HEK293 (cell line): ENCODE data around the gene ANKRD45.

Source experiments
- CTCF ChIA-PET: fragments of 350-600 bp; formaldehyde crosslinking; extraction: SDS; loops from one replicate; lab custom pipeline; 2021; ENCODE audit warnings: antibody characterized with exemption; lab: Yijun Ruan, JAX
- POLR2A ChIA-PET: fragments of 300-600 bp; formaldehyde crosslinking; extraction: SDS; loops from one replicate; lab custom pipeline; 2020; ENCODE audit warnings: antibody characterized with exemption, inconsistent platforms; lab: Yijun Ruan, JAX
- H3K27ac ChIP-seq: fragments of 200-500 bp; sonication (Bioruptor generic); 2 replicates; pipeline ENCODE4 v1.5.1; 2014; ENCODE audit warnings: low read depth, low read length, control low read depth, inconsistent platforms; ENCODE audit errors: extremely low read depth
- H3K36me3 ChIP-seq, 2 experiments: fragments of 200-500 bp in 1 of 2; sonication (Bioruptor generic) in 1 of 2; 1 replicate in 1 of 2; 2 replicates in 1 of 2; pipeline ENCODE4 v1.5.1; 2014 to 2017; ENCODE audit warnings: inconsistent platforms in 2 of 2, low read length in 2 of 2; ENCODE audit not compliant: control insufficient read depth in 2 of 2, insufficient read depth in 1 of 2
- H3K4me1 ChIP-seq: fragments of 200-500 bp; sonication (Bioruptor generic); 2 replicates; pipeline ENCODE4 v1.5.1; 2014; ENCODE audit warnings: mild to moderate bottlenecking, low read length, inconsistent platforms; ENCODE audit not compliant: control insufficient read depth, insufficient read depth
- H3K4me3 ChIP-seq: 2 replicates; pipeline ENCODE4 v1.5.1; 2011; ENCODE audit warnings: low read depth, mild to moderate bottlenecking, control low read depth, low read length, moderate library complexity
- H3K9me3 ChIP-seq: fragments of 200-500 bp; sonication (Bioruptor generic); 2 replicates; pipeline ENCODE4 v1.5.1; 2014; ENCODE audit warnings: low read depth, low read length, inconsistent platforms; ENCODE audit not compliant: control insufficient read depth, insufficient read depth
- CTCF ChIP-seq: fragments of 450-650 bp; formaldehyde crosslinking; IDR thresholded peaks from 2 replicates; pipeline ENCODE4 v1.5.1; 2016; ENCODE audit warnings: missing biosample characterization, missing genetic modification characterization
- GLIS1 ChIP-seq: fragments of 450-650 bp; formaldehyde crosslinking; IDR thresholded peaks from 2 replicates; pipeline ENCODE4 v1.5.1; 2016; ENCODE audit warnings: missing biosample characterization, missing genetic modification characterization
- KLF17 ChIP-seq: fragments of 450-650 bp; formaldehyde crosslinking; IDR thresholded peaks from 2 replicates; pipeline ENCODE4 v1.5.1; 2016; ENCODE audit warnings: missing biosample characterization, missing genetic modification characterization
- RBAK ChIP-seq: fragments of 450-650 bp; formaldehyde crosslinking; IDR thresholded peaks from 2 replicates; pipeline ENCODE4 v1.5.1; 2016; ENCODE audit warnings: missing biosample characterization, missing genetic modification characterization
- SCRT2 ChIP-seq: fragments of 450-650 bp; formaldehyde crosslinking; IDR thresholded peaks from 2 replicates; pipeline ENCODE4 v1.5.1; 2016; ENCODE audit warnings: missing biosample characterization, missing genetic modification characterization
- SP3 ChIP-seq: fragments of 450-650 bp; formaldehyde crosslinking; IDR thresholded peaks from 2 replicates; pipeline ENCODE4 v1.5.1; 2016; ENCODE audit warnings: missing biosample characterization, missing genetic modification characterization
- ZBTB1 ChIP-seq: fragments of 450-650 bp; formaldehyde crosslinking; IDR thresholded peaks from 2 replicates; pipeline ENCODE4 v1.5.1; 2016; ENCODE audit warnings: missing biosample characterization, missing genetic modification characterization
- ZBTB7A ChIP-seq: fragments of 450-650 bp; formaldehyde crosslinking; IDR thresholded peaks from 2 replicates; pipeline ENCODE4 v1.5.1; 2016; ENCODE audit warnings: low read depth, missing biosample characterization, missing genetic modification characterization
- ZFHX2 ChIP-seq: fragments of 450-650 bp; formaldehyde crosslinking; conservative IDR thresholded peaks from 2 replicates; pipeline ENCODE4 v1.5.1; 2016; ENCODE audit warnings: missing biosample characterization, missing genetic modification characterization
- ZFP37 ChIP-seq: fragments of 450-650 bp; formaldehyde crosslinking; IDR thresholded peaks from 2 replicates; pipeline ENCODE4 v1.5.1; 2016; ENCODE audit warnings: missing biosample characterization, missing genetic modification characterization
- ZNF132 ChIP-seq: fragments of 450-650 bp; formaldehyde crosslinking; IDR thresholded peaks from 2 replicates; pipeline ENCODE4 v1.5.1; 2017; ENCODE audit warnings: missing biosample characterization, missing genetic modification characterization, borderline replicate concordance
- ZNF221 ChIP-seq: fragments of 450-650 bp; formaldehyde crosslinking; IDR thresholded peaks from 2 replicates; pipeline ENCODE4 v1.5.1; 2017; ENCODE audit warnings: missing biosample characterization, missing genetic modification characterization, borderline replicate concordance
- ZNF266 ChIP-seq: fragments of 450-650 bp; formaldehyde crosslinking; IDR thresholded peaks from 2 replicates; pipeline ENCODE4 v1.5.1; 2016; ENCODE audit warnings: missing biosample characterization, missing genetic modification characterization, low read depth
- ZNF280C ChIP-seq: fragments of 450-650 bp; formaldehyde crosslinking; IDR thresholded peaks from 2 replicates; pipeline ENCODE4 v1.5.1; 2016; ENCODE audit warnings: missing biosample characterization, missing genetic modification characterization
- ZNF302 ChIP-seq: fragments of 450-650 bp; formaldehyde crosslinking; IDR thresholded peaks from 2 replicates; pipeline ENCODE4 v1.5.1; 2016; ENCODE audit warnings: missing biosample characterization, missing genetic modification characterization, low read depth
- ZNF518A ChIP-seq: fragments of 450-650 bp; formaldehyde crosslinking; conservative IDR thresholded peaks from 2 replicates; pipeline ENCODE4 v1.5.1; 2016; ENCODE audit warnings: low read depth, missing biosample characterization, missing genetic modification characterization
- ZNF571 ChIP-seq: fragments of 450-650 bp; formaldehyde crosslinking; IDR thresholded peaks from 2 replicates; pipeline ENCODE4 v1.5.0; 2017; ENCODE audit warnings: missing biosample characterization, missing genetic modification characterization
- ZSCAN18 ChIP-seq: fragments of 450-650 bp; formaldehyde crosslinking; IDR thresholded peaks from 2 replicates; pipeline ENCODE4 v1.5.1; 2016; ENCODE audit warnings: missing biosample characterization, missing genetic modification characterization
- ZSCAN4 ChIP-seq: fragments of 450-650 bp; formaldehyde crosslinking; IDR thresholded peaks from 2 replicates; pipeline ENCODE4 v1.5.1; 2017; ENCODE audit warnings: missing biosample characterization, missing genetic modification characterization
- ZSCAN5A ChIP-seq: fragments of 450-650 bp; formaldehyde crosslinking; IDR thresholded peaks from 2 replicates; pipeline ENCODE4 v1.5.1; 2016; ENCODE audit warnings: missing biosample characterization, missing genetic modification characterization
- ZXDB ChIP-seq: fragments of 450-650 bp; formaldehyde crosslinking; IDR thresholded peaks from 2 replicates; pipeline ENCODE4 v1.5.1; 2016; ENCODE audit warnings: missing biosample characterization, missing genetic modification characterization

Gene ANKRD45

GRCh38 chr1:173580658-173581057 is 89.0 kb downstream of the ANKRD45 start:
- Histone ChIP-seq H3K4me1 (no peaks in the 10 kb centered on the region), H3K4me3 (no peak overlapping the region), H3K9me3 (no peaks in the 10 kb centered on the region), H3K36me3 (no peaks in the 10 kb centered on the region), H3K27ac (no peak overlapping the region)
- ChIA-PET POLR2A (no interaction called here), CTCF (no interaction called here)
- no peak for TF ChIP-seq ZFHX2 (tag by site-specific recombination)
- no peak for TF ChIP-seq ZFP37 (tag by site-specific recombination)
- no peak for TF ChIP-seq ZNF571 (tag by site-specific recombination)
- TF ChIP-seq GLIS1 (tag by site-specific recombination), result no peak

- ChIA-PET POLR2A (no interaction called here), CTCF (interaction anchor here (0.7 kb wide), 1 partner anchor 480 kb away, joined by 3 read pairs; no protein-coding TSS in a partner anchor)
Measured at GRCh38 chr1:173580071-173580470, 89.6 kb downstream of the ANKRD45 start.

More at GRCh38 chr1:173580071-173580470, 89.6 kb downstream of the ANKRD45 start:
- TF ChIP-seq ZNF132, result no peak
- no peak for TF ChIP-seq ZNF280C (tag by site-specific recombination)
- no peak for TF ChIP-seq ZXDB (tag by site-specific recombination)
- TF ChIP-seq ZSCAN18 (tag by site-specific recombination), result no peak
- TF ChIP-seq ZBTB1 (tag by site-specific recombination), result no peak
- no peak for TF ChIP-seq KLF17 (tag by site-specific recombination)
- TF ChIP-seq ZNF221 (tag by site-specific recombination), result no peak
- no peak for TF ChIP-seq ZNF266 (tag by site-specific recombination)
- no peak for TF ChIP-seq RBAK (tag by site-specific recombination)
- no peak for TF ChIP-seq ZNF518A (tag by site-specific recombination)
- no peak for TF ChIP-seq ZBTB7A (tag by site-specific recombination)
- TF ChIP-seq ZSCAN4 (tag by site-specific recombination), result no peak
- TF ChIP-seq ZSCAN5A (tag by site-specific recombination), result no peak
- TF ChIP-seq CTCF (tag by site-specific recombination), result no peak
- no peak for TF ChIP-seq SCRT2 (tag by site-specific recombination)
- TF ChIP-seq SP3 (tag by site-specific recombination), result no peak
- TF ChIP-seq ZNF302 (tag by site-specific recombination), result no peak
- H3K36me3 ChIP-seq, result no peaks in the 10 kb centered on the region
- no peaks in the 10 kb centered on the region for H3K4me1 ChIP-seq
- no peak overlapping the region for H3K27ac ChIP-seq
- H3K4me3 ChIP-seq, result no peak overlapping the region
- no peaks in the 10 kb centered on the region for H3K9me3 ChIP-seq
